HG03108 (cell line): ENCODE results near the gene DNM3.
"Not testable (repeated sequence)": the region's sequence is repeated elsewhere in the genome, so short reads cannot be mapped to it uniquely, and the experiment has no call there.

ENCODE experiments used
- ATAC-seq: cut with Tn5 transposase; IDR thresholded peaks from one replicate; pipeline ENCODE4 v1.9.1; 2021; ENCODE audit warnings: moderate library complexity; ENCODE audit not compliant: unreplicated experiment

DNM3 gene

GRCh38 chr1:171841050-171841910 is at the start of gene DNM3:
Gene DNM3 (plus strand): TSS chr1:171841498. CDS start chr1:171841657, 159 bp downstream.
- ATAC-seq = peak; percentile 85

GRCh38 chr1:171792656-171793369 is 48.5 kb upstream of the DNM3 start:
- ATAC-seq = no peak

- ATAC-seq = no peak
Measured at GRCh38 chr1:171793636-171794035, 47.7 kb upstream of the DNM3 start.

GRCh38 chr1:171794085-171794484 is 47.2 kb upstream of the DNM3 start:
- ATAC-seq = no peak

GRCh38 chr1:171796592-171796991 is 44.7 kb upstream of the DNM3 start:
- no peak for ATAC-seq

- ATAC-seq = no peak
Measured at GRCh38 chr1:171798311-171798710, 43.0 kb upstream of the DNM3 start.

GRCh38 chr1:171798765-171799164 is 42.5 kb upstream of the DNM3 start:
- ATAC-seq = no peak

- no peak for ATAC-seq
Measured at GRCh38 chr1:171799166-171799565, 42.1 kb upstream of the DNM3 start.

GRCh38 chr1:171799698-171800097 is 41.6 kb upstream of the DNM3 start:
- ATAC-seq = not testable (repeated sequence)

- no peak for ATAC-seq
Measured at GRCh38 chr1:171800342-171800741, 41.0 kb upstream of the DNM3 start.

- ATAC-seq = no peak
Measured at GRCh38 chr1:171800851-171801250, 40.4 kb upstream of the DNM3 start.

GRCh38 chr1:171801487-171801891 is 39.8 kb upstream of the DNM3 start:
- ATAC-seq = no peak

- ATAC-seq = no peak
Measured at GRCh38 chr1:171802207-171802606, 39.1 kb upstream of the DNM3 start.

- no peak for ATAC-seq
Measured at GRCh38 chr1:171803045-171803444, 38.3 kb upstream of the DNM3 start.

- no peak for ATAC-seq
Measured at GRCh38 chr1:171803461-171804022, 37.8 kb upstream of the DNM3 start.

GRCh38 chr1:171805395-171806115 is 35.7 kb upstream of the DNM3 start:
- ATAC-seq = peak; percentile 66

- ATAC-seq = no peak
Measured at GRCh38 chr1:171807556-171807955, 33.7 kb upstream of the DNM3 start.

GRCh38 chr1:171809834-171810233 is 31.5 kb upstream of the DNM3 start:
- ATAC-seq = no peak

- no peak for ATAC-seq
Measured at GRCh38 chr1:171811672-171812071, 29.6 kb upstream of the DNM3 start.

- ATAC-seq = no peak
Measured at GRCh38 chr1:171814692-171815091, 26.6 kb upstream of the DNM3 start.

- no peak for ATAC-seq
Measured at GRCh38 chr1:171816300-171816901, 24.9 kb upstream of the DNM3 start.
